ENCODE measurements around the gene GABARAPL2. TPM values are rescaled to one million over a fixed set of nuclear protein-coding genes. Genes with fewer than 3 reads are reported as not detected.
"Not testable (repeated sequence)": the region's sequence is repeated elsewhere in the genome, so short reads cannot be mapped to it uniquely, and the experiment has no call there.

Gene GABARAPL2
- total RNA-seq, 2 experiments from 2014 or later: 47.6 TPM

GRCh38 chr16:75570396-75571065 is 4.4 kb downstream of the GABARAPL2 start:
- Mint-ChIP-seq H3K27me3 (no peaks in the 10 kb centered on the region), H3K36me3 (peaks cover 6% of the 10 kb centered on the region), H3K4me3 (no peak overlapping the region), H3K27ac (no peak overlapping the region), H3K9me3 (no peaks in the 10 kb centered on the region), H3K4me1 (peaks cover 35% of the 10 kb centered on the region)
- no peak for DNase-seq

GRCh38 chr16:75572864-75573542 is 6.8 kb downstream of the GABARAPL2 start:
- H3K27ac Mint-ChIP-seq: no peak overlapping the region
- H3K4me1 Mint-ChIP-seq: peaks cover 30% of the 10 kb centered on the region
- no peak for DNase-seq
- peaks cover 12% of the 10 kb centered on the region for H3K36me3 Mint-ChIP-seq
- no peaks in the 10 kb centered on the region for H3K9me3 Mint-ChIP-seq
- no peak overlapping the region for H3K4me3 Mint-ChIP-seq
- no peaks in the 10 kb centered on the region for H3K27me3 Mint-ChIP-seq

GRCh38 chr16:75573955-75574354 is 7.8 kb downstream of the GABARAPL2 start:
- H3K36me3 Mint-ChIP-seq: peaks cover 18% of the 10 kb centered on the region
- no peaks in the 10 kb centered on the region for H3K27me3 Mint-ChIP-seq
- peaks cover 32% of the 10 kb centered on the region for H3K4me1 Mint-ChIP-seq
- no peak overlapping the region for H3K4me3 Mint-ChIP-seq
- no peaks in the 10 kb centered on the region for H3K9me3 Mint-ChIP-seq
- no peak for DNase-seq
- no peak overlapping the region for H3K27ac Mint-ChIP-seq

GRCh38 chr16:75575958-75576357 is 9.8 kb downstream of the GABARAPL2 start:
- no peak for DNase-seq
- no peak overlapping the region for H3K4me3 Mint-ChIP-seq
- H3K27me3 Mint-ChIP-seq: no peaks in the 10 kb centered on the region
- H3K27ac Mint-ChIP-seq: peak overlapping the region; percentile 19
- peaks cover 18% of the 10 kb centered on the region for H3K36me3 Mint-ChIP-seq
- H3K9me3 Mint-ChIP-seq: no peaks in the 10 kb centered on the region
- peaks cover 22% of the 10 kb centered on the region for H3K4me1 Mint-ChIP-seq

- H3K27ac Mint-ChIP-seq: peak overlapping the region; percentile 19
- H3K4me1 Mint-ChIP-seq: peaks cover 22% of the 10 kb centered on the region
- no peaks in the 10 kb centered on the region for H3K27me3 Mint-ChIP-seq
- no peak for DNase-seq
- no peak overlapping the region for H3K4me3 Mint-ChIP-seq
- peaks cover 18% of the 10 kb centered on the region for H3K36me3 Mint-ChIP-seq
- no peaks in the 10 kb centered on the region for H3K9me3 Mint-ChIP-seq
Measured at GRCh38 chr16:75576384-75576811, 10.2 kb downstream of the GABARAPL2 start.

GRCh38 chr16:75578212-75578611 is 12.0 kb downstream of the GABARAPL2 start:
- Mint-ChIP-seq H3K27ac (no peak overlapping the region), H3K4me1 (peaks cover 18% of the 10 kb centered on the region), H3K27me3 (no peaks in the 10 kb centered on the region), H3K9me3 (no peaks in the 10 kb centered on the region), H3K36me3 (peaks cover 15% of the 10 kb centered on the region), H3K4me3 (no peak overlapping the region)
- DNase-seq: no peak

GRCh38 chr16:75578725-75579124 is 12.5 kb downstream of the GABARAPL2 start:
- H3K36me3 Mint-ChIP-seq: peaks cover 15% of the 10 kb centered on the region
- peak overlapping the region; percentile 30 for H3K27ac Mint-ChIP-seq

GRCh38 chr16:75579281-75579834 is 13.2 kb downstream of the GABARAPL2 start:
- Mint-ChIP-seq H3K27me3 (no peaks in the 10 kb centered on the region), H3K27ac (no peak overlapping the region), H3K4me3 (no peak overlapping the region), H3K9me3 (no peaks in the 10 kb centered on the region), H3K4me1 (peaks cover 15% of the 10 kb centered on the region), H3K36me3 (peaks cover 15% of the 10 kb centered on the region)
- DNase-seq: no peak

More at GRCh38 chr16:75578725-75579124, 12.5 kb downstream of the GABARAPL2 start:
- Mint-ChIP-seq H3K4me1 (peaks cover 15% of the 10 kb centered on the region), H3K4me3 (no peak overlapping the region), H3K9me3 (no peaks in the 10 kb centered on the region), H3K27me3 (no peaks in the 10 kb centered on the region)
- DNase-seq: no peak

- H3K36me3 Mint-ChIP-seq: peaks cover 2% of the 10 kb centered on the region
- H3K27ac Mint-ChIP-seq: no peak overlapping the region
- no peaks in the 10 kb centered on the region for H3K4me1 Mint-ChIP-seq
- no peaks in the 10 kb centered on the region for H3K9me3 Mint-ChIP-seq
- H3K4me3 Mint-ChIP-seq: no peak overlapping the region
- DNase-seq: no peak
- no peaks in the 10 kb centered on the region for H3K27me3 Mint-ChIP-seq
Measured at GRCh38 chr16:75584108-75584507, 17.9 kb downstream of the GABARAPL2 start.

GRCh38 chr16:75588716-75589115 is 22.5 kb downstream of the GABARAPL2 start:
- H3K4me3 Mint-ChIP-seq: no peak overlapping the region
- H3K4me1 Mint-ChIP-seq: peaks cover under 1% of the 10 kb centered on the region
- no peak for DNase-seq
- H3K9me3 Mint-ChIP-seq: no peaks in the 10 kb centered on the region
- no peaks in the 10 kb centered on the region for H3K27me3 Mint-ChIP-seq
- peaks cover under 1% of the 10 kb centered on the region for H3K36me3 Mint-ChIP-seq
- no peak overlapping the region for H3K27ac Mint-ChIP-seq

GRCh38 chr16:75589306-75589705 is 23.1 kb downstream of the GABARAPL2 start:
- Mint-ChIP-seq H3K4me1 (peaks cover 7% of the 10 kb centered on the region), H3K9me3 (no peaks in the 10 kb centered on the region), H3K4me3 (no peak overlapping the region), H3K27me3 (no peaks in the 10 kb centered on the region), H3K36me3 (peaks cover 5% of the 10 kb centered on the region), H3K27ac (no peak overlapping the region)
- DNase-seq: no peak

- Mint-ChIP-seq H3K9me3 (no peaks in the 10 kb centered on the region), H3K36me3 (peaks cover 5% of the 10 kb centered on the region), H3K4me3 (no peak overlapping the region), H3K27ac (no peak overlapping the region), H3K27me3 (no peaks in the 10 kb centered on the region), H3K4me1 (peaks cover 13% of the 10 kb centered on the region)
- DNase-seq: no peak
Measured at GRCh38 chr16:75590920-75591843, 25.0 kb downstream of the GABARAPL2 start.

- not testable (repeated sequence) for H3K27me3 Mint-ChIP-seq, H3K9me3 Mint-ChIP-seq, H3K36me3 Mint-ChIP-seq, H3K4me3 Mint-ChIP-seq, DNase-seq, H3K27ac Mint-ChIP-seq
- peaks cover 13% of the 10 kb centered on the region for H3K4me1 Mint-ChIP-seq
Measured at GRCh38 chr16:75591927-75592326, 25.7 kb downstream of the GABARAPL2 start.

GRCh38 chr16:75593308-75593707 is 27.1 kb downstream of the GABARAPL2 start:
- no peak for DNase-seq
- no peaks in the 10 kb centered on the region for H3K9me3 Mint-ChIP-seq
- peaks cover 13% of the 10 kb centered on the region for H3K4me1 Mint-ChIP-seq
- H3K27me3 Mint-ChIP-seq: no peaks in the 10 kb centered on the region
- H3K27ac Mint-ChIP-seq: no peak overlapping the region
- peaks cover 17% of the 10 kb centered on the region for H3K36me3 Mint-ChIP-seq
- no peak overlapping the region for H3K4me3 Mint-ChIP-seq

Data from activated naive CD8-positive, alpha-beta T cell treated with anti-CD3 and anti-CD28 coated beads for 36 hours (primary cell).